ENCODE measurements around the gene C11orf16.
"Not testable (repeated sequence)": the region's sequence is repeated elsewhere in the genome, so short reads cannot be mapped to it uniquely, and the experiment has no call there.

Gene C11orf16

DNA sequence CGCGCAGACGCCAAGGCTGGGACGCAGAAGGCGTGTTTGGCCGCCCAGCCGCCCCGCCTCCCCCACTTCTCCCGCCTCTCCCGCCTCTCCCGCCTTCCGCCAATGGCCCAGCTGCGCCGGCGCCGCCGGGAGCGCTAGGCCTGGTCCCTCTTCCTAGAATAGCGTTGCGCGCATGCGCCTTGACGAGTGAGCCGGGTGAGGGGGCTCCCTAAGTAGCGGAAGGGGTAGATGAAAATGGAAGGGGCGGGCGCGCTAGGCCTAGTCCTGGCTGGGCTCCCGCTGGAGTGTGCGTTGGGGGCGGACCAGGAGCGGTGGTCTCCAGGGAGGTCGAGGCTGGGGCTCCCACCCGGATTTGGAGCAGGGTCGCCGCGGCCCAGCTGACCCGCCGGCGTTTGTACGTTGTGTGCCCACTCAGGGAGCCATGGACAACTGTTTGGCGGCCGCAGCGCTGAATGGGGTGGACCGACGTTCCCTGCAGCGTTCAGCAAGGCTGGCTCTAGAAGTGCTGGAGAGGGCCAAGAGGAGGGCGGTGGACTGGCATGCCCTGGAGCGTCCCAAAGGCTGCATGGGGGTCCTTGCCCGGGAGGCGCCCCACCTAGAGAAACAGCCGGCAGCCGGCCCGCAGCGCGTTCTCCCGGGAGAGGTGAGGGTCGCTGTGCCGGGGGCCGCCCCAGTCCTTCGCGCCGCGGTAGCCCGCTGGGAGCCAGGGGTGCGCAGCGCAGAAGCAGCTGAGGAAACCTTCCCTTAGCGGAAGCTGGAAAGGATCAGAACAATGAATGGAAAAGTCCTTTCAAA is 21.5 kb downstream of the C11orf16 start, which contains the start of gene AKIP1:
Gene AKIP1, plus strand, starts transcription at position 161 of the 795 bp plus-strand sequence. Its CDS starts 261 bp downstream, at position 422.
- peak; percentile 81 for DNase-seq (ENCODE audit: extremely low read depth, low read depth)
- TF ChIP-seq, protein P1, sequence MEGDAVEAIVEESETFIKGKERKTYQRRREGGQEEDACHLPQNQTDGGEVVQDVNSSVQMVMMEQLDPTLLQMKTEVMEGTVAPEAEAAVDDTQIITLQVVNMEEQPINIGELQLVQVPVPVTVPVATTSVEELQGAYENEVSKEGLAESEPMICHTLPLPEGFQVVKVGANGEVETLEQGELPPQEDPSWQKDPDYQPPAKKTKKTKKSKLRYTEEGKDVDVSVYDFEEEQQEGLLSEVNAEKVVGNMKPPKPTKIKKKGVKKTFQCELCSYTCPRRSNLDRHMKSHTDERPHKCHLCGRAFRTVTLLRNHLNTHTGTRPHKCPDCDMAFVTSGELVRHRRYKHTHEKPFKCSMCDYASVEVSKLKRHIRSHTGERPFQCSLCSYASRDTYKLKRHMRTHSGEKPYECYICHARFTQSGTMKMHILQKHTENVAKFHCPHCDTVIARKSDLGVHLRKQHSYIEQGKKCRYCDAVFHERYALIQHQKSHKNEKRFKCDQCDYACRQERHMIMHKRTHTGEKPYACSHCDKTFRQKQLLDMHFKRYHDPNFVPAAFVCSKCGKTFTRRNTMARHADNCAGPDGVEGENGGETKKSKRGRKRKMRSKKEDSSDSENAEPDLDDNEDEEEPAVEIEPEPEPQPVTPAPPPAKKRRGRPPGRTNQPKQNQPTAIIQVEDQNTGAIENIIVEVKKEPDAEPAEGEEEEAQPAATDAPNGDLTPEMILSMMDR (IDR thresholded peaks at IDR 0.05; ENCODE audit: low read depth, low read length, missing control alignments): no peak
- H3K4me3 ChIP-seq (replicated peaks; ENCODE audit: low read depth, low read length): peak within 1 kb of the TSS; percentile 89

DNA sequence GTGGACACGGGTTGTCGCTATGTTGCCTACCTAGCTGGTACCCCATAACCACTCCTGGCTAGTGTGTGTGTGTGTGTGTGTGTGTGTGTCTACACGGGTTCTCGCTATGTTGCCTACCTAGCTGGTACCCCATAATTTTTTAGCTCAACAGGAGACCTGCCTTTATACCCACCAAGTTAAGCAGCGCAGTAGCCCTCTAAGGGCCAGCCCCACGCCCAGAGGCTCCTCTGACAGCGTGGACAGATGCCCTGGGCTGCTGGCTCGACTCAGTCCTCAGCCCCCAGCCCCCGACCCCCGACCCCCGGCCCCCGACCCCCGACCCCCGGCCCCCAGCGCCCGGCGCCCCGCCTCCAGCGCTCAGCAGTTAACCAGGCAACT is 22.1 kb downstream of the C11orf16 start:
- peak overlapping the region; percentile 46 for H3K4me3 ChIP-seq (replicated peaks; ENCODE audit: low read depth, low read length)
- no peak for DNase-seq (ENCODE audit: extremely low read depth, low read depth)
- TF ChIP-seq, protein P1 (IDR thresholded peaks at IDR 0.05; ENCODE audit: low read depth, low read length, missing control alignments): no peak

DNA sequence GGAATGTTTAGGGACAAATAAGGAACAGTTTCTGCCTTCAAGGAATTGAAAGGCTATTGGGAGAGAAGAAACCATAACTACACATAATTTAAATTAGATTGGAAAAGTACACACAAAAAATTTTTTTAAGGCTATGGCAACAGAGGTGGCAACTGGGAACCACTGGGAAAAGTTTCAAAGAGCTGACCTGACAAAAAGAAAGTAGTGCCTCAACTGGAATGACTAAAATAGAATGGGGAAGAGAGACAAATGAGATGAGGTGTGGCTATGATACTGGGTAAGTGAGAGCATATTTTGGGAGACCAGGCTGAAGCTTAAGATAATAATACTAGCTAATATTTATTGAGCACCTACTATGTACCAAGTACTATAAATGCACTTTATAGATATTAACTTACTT is 24.6 kb downstream of the C11orf16 start:
- TF ChIP-seq, protein P1 (IDR thresholded peaks at IDR 0.05; ENCODE audit: low read depth, low read length, missing control alignments): no peak
- no peak for DNase-seq (ENCODE audit: extremely low read depth, low read depth)

DNA sequence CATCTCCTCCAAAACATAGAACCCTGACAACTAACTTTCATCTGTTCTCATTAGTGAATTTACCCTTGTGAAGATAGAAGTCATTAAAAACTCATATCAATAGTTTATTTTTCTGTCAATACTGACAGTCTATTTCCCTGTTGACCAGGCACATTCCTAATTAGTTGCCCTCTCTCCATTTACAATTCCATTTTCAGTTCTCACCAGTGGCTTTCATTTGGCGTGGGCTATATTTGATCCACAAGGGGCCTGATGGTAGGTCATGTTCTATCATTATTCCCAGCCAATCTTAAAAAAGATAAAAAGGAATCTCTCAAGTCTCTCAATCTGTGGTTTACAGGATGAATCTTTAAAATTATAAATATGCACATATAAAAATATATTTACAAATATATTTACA is 25.6 kb downstream of the C11orf16 start:
- H3K4me3 ChIP-seq (replicated peaks; ENCODE audit: low read depth, low read length): no peak overlapping the region
- DNase-seq (ENCODE audit: extremely low read depth, low read depth): no peak

More for the DNA sequence above, 24.6 kb downstream of the C11orf16 start:
- H3K4me3 ChIP-seq (replicated peaks; ENCODE audit: low read depth, low read length): no peak overlapping the region

DNA sequence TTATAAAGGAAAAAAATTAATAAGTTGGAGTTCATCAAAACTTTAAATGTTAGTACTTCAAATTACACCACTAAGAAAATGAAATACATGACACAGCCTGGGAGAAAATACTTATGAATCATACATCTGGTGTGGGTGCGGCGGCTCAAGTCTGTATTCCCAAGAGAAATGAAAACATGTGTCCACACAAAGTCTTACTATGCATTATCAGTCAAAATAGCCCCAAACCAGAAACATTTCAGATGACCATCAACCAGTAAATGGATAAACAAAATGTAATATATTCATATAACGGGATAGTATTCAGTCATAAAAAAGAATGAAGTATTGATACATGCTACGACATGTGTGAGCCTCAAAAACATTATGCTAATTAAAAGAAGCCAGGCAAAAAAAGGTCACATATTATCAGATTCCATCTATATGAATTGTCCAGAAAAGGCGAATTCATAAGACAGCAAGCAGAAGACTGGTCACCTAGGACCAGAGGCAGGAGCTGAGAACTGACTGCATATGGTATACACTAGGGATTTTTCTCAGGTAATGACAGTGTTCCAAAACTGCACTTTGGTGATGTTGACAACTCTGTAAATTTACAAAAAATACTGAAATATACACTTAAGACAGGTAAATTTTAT is 27.1 kb downstream of the C11orf16 start:
- DNase-seq (ENCODE audit: extremely low read depth, low read depth): no peak

More for the DNA sequence above, 25.6 kb downstream of the C11orf16 start:
- TF ChIP-seq, protein P1 (IDR thresholded peaks at IDR 0.05; ENCODE audit: low read depth, low read length, missing control alignments): no peak

DNA sequence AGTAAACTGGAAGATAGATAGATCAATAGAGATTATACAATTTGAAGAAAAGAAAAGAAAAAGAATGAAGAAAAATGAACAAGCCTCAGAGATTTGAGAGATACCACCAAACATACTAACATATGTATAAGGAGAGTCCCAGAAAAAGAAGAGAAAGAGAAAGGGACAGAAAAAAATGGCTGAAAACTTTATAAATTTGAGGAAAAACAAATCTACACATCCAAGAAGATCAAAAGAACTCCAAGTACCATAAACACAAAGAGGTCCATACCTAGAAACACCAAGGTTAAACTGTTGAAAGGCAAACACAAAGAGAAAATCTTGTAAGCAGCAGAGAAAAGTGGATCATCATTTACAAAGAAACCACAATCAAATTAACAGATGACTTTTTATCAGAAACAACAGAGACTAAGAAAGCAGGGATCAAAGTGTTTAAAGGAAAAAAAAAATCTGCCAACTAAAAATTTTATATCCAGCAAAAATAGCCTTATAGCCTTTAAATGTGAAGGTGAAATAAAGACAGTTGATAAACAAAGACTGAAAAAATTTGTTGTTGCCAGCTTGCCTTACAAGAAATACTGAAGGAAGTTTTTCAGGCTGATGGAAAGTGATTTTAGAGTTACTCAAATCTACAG is 33.5 kb downstream of the C11orf16 start:
- H3K4me3 ChIP-seq (replicated peaks; ENCODE audit: low read depth, low read length): no peak overlapping the region
- DNase-seq (ENCODE audit: extremely low read depth, low read depth): no peak
- TF ChIP-seq, protein P1 (IDR thresholded peaks at IDR 0.05; ENCODE audit: low read depth, low read length, missing control alignments): no peak

More for the DNA sequence above, 27.1 kb downstream of the C11orf16 start:
- TF ChIP-seq, protein P1 (IDR thresholded peaks at IDR 0.05; ENCODE audit: low read depth, low read length, missing control alignments): no peak
- H3K4me3 ChIP-seq (replicated peaks; ENCODE audit: low read depth, low read length): no peak overlapping the region

DNA sequence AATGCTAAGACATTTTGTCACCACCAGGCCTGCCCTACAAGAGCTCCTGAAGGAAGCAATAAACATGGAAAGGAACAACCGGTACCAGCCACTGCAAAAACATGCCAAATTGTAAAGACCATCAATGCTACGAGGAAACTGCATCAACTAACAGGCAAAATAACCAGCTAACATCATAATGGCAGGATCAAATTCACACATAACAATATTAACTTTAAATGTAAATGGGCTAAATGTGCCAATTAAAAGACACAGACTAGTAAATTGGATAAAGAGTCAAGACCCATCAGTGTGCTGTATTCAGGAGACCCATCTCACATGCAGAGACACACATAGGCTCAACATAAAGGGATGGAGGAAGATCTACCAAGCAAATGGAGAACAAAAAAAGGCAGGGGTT is 41.6 kb downstream of the C11orf16 start:
- not testable (repeated sequence) for H3K4me3 ChIP-seq (replicated peaks; ENCODE audit: low read depth, low read length); DNase-seq (ENCODE audit: extremely low read depth, low read depth)
